Mucosa of descending colon (tissue), 3 donors: ENCODE results near the gene CD3D. TPM values are rescaled to one million over a fixed set of nuclear protein-coding genes. Genes with fewer than 3 reads are reported as not detected.

Experiments
- ATAC-seq: fragments of 200-7000 bp; cut with Tn5 transposase; one replicate; pipeline ENCODE4 v1.9.1; 2020; ENCODE audit warnings: mild to moderate bottlenecking, moderate library complexity
- DNase-seq, 3 donors: peaks; one replicate each; pipeline ENCODE4 v3.0.0-alpha.2; 2020
- H3K36me3 ChIP-seq: fragments of 200-600 bp; one replicate; pipeline ENCODE4 v1.8.0; 2021; ENCODE audit warnings: low read depth, mild to moderate bottlenecking
- H3K4me1 ChIP-seq: fragments of 200-600 bp; one replicate; pipeline ENCODE4 v1.8.0; 2021; ENCODE audit warnings: low read depth, mild to moderate bottlenecking
- H3K4me3 ChIP-seq: fragments of 200-600 bp; one replicate; pipeline ENCODE4 v1.8.0; 2021; ENCODE audit warnings: mild to moderate bottlenecking
- H3K9me3 ChIP-seq: fragments of 200-600 bp; one replicate; pipeline ENCODE4 v1.8.0; 2021; ENCODE audit warnings: mild to moderate bottlenecking
- intact Hi-C, 2 donors: fragments of 100-400 bp; cut with DNase I in 1 of 2; cut with micrococcal nuclease in 1 of 2; formaldehyde crosslinking; loops; one replicate each; pipeline versions ENCODE4 v1.11.0 to v1.11.1; 2022; cut with DNase I, micrococcal nuclease
- total RNA-seq, 3 donors: library from RNA; stranded (reverse); fragmentation: NEBNext Ultra II Directional in 2 of 3; extraction: Animal tissue kit (Norgen Biotek cat#: 25700) in 2 of 3; gene quantifications; one replicate each; pipeline versions ENCODE4 v1.2.1 to v1.2.4, GENCODE V29; 2021 to 2023
- TF ChIP-seq, protein P1 (sequence below): fragments of 200-600 bp; IDR thresholded peaks from one replicate; pipeline ENCODE4 v1.8.0; 2022; ENCODE audit warnings: antibody characterized with exemption, mild to moderate bottlenecking
- donor health status: DM: no; HTN: no; CAD: no; lungs with moderate emphysema.
- donor health status: DM: no; HTN: no; CAD: no.
- donor health status: DM: no; HTN: yes; CAD: no.

Gene CD3D
- total RNA-seq, 3 donors from 2014 or later: 4.9 to 8.1 (median 7.7) TPM

DNA sequence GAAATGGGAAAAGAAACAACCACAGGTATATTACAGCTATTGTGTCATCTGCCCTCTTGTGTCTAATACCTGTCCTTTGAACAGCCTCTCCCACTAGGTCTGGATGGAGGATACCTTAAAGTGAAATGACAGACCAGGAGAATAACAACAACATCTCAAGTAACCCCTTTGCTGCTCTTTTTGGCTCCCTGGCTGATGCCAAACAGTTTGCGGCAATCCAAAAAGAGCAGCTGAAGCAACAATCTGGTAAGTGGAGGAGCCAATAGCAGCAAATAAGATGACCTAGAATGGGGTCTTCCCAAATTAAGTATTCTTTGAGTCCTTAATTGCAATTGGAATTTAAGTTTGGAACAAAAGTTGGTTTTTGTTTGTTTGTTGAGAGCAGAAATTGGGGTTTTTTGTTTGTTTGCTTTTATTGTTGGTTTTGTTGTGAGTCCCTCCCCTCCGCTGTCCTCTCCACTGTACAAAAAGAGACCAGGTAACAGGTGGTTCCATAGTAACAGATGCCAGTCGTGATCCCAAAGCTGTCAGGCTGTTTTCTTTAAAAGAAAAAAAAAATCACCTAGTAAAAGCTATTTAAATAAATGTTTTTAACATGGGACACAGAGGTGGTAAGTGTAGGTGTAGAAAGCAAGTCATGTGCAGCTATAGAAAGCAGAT, 22.6 kb upstream of the CD3D start:
- Histone ChIP-seq H3K9me3 (no peaks in the 10 kb centered on the region), H3K36me3 (peaks cover 3% of the 10 kb centered on the region), H3K4me3 (no peak overlapping the region), H3K4me1 (peaks cover 4% of the 10 kb centered on the region)
- intact Hi-C loops: no loop called here
- ATAC-seq (no peak), DNase-seq (no peak)
- TF ChIP-seq, protein P1, sequence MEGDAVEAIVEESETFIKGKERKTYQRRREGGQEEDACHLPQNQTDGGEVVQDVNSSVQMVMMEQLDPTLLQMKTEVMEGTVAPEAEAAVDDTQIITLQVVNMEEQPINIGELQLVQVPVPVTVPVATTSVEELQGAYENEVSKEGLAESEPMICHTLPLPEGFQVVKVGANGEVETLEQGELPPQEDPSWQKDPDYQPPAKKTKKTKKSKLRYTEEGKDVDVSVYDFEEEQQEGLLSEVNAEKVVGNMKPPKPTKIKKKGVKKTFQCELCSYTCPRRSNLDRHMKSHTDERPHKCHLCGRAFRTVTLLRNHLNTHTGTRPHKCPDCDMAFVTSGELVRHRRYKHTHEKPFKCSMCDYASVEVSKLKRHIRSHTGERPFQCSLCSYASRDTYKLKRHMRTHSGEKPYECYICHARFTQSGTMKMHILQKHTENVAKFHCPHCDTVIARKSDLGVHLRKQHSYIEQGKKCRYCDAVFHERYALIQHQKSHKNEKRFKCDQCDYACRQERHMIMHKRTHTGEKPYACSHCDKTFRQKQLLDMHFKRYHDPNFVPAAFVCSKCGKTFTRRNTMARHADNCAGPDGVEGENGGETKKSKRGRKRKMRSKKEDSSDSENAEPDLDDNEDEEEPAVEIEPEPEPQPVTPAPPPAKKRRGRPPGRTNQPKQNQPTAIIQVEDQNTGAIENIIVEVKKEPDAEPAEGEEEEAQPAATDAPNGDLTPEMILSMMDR: no peak

DNA sequence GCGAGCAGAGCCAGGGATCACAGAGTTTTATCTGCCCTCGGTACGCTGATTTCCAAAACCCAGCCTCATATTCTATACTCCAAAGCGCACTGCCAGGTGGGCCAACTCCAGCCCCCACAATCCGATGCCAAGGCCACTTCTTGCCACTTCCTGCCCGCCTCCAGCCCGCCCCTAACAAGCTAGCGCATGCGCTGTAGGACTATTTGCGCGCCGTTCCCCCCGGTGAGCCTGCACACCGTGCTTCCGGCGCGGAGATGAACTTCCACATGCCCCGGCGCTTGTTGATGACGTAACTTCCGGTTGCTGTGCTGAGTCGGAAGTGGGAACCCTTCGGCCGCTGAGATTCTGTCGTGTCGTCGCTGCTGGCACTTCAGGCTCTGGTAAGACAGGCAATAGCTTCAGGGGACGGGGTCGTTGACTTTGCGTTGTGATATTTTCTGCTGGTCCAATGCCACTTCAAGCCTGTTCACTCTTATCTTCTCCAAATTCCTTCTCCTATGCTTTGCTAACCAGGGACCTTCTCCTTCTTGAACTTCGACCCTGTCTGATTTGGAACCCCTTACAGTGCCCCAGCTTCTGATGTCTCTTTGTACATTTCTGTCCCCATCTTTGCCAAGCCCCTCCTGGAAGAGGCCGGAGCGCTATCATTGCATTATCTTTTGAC, 16.9 kb upstream of the CD3D start, which contains the start of gene UBE4A:
TSS of gene UBE4A (plus strand) at position 306 of the 664 bp plus-strand sequence. CDS start 5,481 bp downstream, outside the sequence.
- no peaks in the 10 kb centered on the region for H3K9me3 ChIP-seq
- H3K4me1 ChIP-seq: peaks cover 4% of the 10 kb centered on the region
- TF ChIP-seq, protein P1: no peak
- peak; percentile 97 to 99 (median 98) for DNase-seq
- H3K4me3 ChIP-seq: peak within 1 kb of the TSS; percentile 37
- intact Hi-C loops: loop anchor here in 1 of 2 donors (10.0 kb wide), 1 partner anchor 165 kb away; no protein-coding TSS in a partner anchor
- peak; percentile 100 for ATAC-seq
- peaks cover 3% of the 10 kb centered on the region for H3K36me3 ChIP-seq

DNA sequence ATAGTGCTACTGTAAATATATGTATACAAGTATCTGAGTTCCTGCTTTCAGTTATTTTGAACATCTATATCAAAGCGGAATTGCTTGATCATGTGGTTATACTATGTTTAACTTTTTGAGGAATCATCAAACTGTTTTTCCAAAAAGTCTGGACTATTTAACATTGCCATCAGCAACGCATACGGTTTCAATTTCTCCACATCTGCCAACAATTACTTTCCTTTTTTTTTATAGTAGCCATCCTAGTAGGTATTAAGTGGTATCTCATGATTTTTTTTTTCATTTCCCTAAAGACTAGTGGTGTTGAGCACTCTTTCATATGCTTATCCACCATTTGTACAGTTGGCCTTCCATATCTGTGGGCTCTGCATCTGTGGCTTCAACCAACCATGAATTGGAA, 15.6 kb upstream of the CD3D start:
- intact Hi-C loops: loop anchor here in 1 of 2 donors (10.0 kb wide), 1 partner anchor 163 kb away; no protein-coding TSS in a partner anchor
- TF ChIP-seq, protein P1: no peak

DNA sequence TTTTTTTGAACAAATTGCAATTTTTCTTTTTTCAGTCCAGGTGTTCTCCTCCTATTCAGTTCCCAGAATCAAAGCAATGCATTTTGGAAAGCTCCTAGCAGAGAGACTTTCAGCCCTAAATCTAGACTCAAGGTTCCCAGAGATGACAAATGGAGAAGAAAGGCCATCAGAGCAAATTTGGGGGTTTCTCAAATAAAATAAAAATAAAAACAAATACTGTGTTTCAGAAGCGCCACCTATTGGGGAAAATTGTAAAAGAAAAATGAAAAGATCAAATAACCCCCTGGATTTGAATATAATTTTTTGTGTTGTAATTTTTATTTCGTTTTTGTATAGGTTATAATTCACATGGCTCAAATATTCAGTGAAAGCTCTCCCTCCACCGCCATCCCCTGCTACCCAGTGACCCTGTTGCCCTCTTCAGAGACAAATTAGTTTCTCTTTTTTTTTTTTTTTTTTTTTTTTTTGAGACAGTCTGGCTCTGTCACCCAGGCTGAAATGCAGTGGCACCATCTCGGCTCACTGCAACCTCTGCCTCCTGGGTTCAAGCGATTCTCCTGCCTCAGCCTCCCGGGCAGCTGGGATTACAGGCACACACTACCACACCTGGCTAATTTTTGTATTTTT, 10.7 kb upstream of the CD3D start:
- Histone ChIP-seq H3K36me3 (no peaks in the 10 kb centered on the region), H3K4me3 (no peak overlapping the region), H3K4me1 (no peaks in the 10 kb centered on the region), H3K9me3 (no peaks in the 10 kb centered on the region)
- TF ChIP-seq, protein P1: peak; percentile 34
- DNase-seq (no peak), ATAC-seq (no peak)
- intact Hi-C loops: loop anchor here (5.0 to 10.0 kb wide), 3 partner anchors 56 to 158 kb away; no protein-coding TSS in a partner anchor

More for the DNA sequence above, 15.6 kb upstream of the CD3D start:
- no peak for ATAC-seq
- Histone ChIP-seq H3K36me3 (peaks cover 3% of the 10 kb centered on the region), H3K4me3 (no peak overlapping the region), H3K9me3 (no peaks in the 10 kb centered on the region), H3K4me1 (peaks cover 4% of the 10 kb centered on the region)
- no peak for DNase-seq

DNA sequence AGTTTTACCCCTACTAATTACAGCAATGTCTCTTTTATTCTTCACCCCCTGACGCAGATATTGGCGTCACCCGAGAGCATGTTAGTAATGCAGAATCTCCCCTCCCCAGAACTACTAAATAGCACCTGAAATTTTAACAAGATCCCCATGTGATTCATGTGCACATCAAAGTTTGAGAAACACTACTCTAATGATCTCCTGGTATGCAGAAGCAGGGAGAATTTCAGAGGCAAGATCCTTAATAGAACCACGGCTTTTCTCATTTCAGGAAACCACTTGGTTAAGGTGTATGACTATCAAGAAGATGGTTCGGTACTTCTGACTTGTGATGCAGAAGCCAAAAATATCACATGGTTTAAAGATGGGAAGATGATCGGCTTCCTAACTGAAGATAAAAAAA, 7.0 kb upstream of the CD3D start:
- Histone ChIP-seq H3K36me3 (no peaks in the 10 kb centered on the region), H3K4me3 (no peak overlapping the region), H3K4me1 (no peaks in the 10 kb centered on the region), H3K9me3 (no peaks in the 10 kb centered on the region)
- ATAC-seq (no peak), DNase-seq (no peak)
- TF ChIP-seq, protein P1: no peak
- intact Hi-C loops: no loop called here
